Measurements from ENCODE around the gene CRTC3.

- no peak for TF ChIP-seq CTCF (IDR thresholded peaks at IDR 0.05)
- no peak for TF ChIP-seq POLR2A (IDR thresholded peaks at IDR 0.05)
These were observed 5.5 kb downstream of the CRTC3 start for GRCh38 chr15:90535254-90535653.
